ENCODE measurements around the gene KIAA0319L.

Gene KIAA0319L

DNA sequence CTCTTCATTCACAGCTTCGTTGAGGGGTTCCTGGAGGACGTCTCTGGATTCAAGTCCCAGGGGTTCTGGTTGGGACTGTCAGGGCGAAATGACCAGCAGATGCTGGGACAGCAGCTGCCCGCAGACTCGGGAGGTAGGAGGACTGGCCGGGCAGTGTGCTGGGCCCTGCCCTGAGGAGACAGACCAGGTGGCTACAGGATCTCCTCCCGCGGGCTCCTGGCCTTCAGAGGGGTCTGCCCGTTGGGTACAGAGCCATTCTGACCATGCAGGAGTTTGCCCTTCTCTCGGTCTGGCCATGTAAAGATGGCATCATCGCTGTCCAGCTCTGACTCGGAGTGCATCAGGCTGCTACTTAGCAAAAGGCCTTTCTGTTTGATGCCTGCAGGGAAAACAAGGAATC lies 122.5 kb downstream of the KIAA0319L start:
- no peaks in the 10 kb centered on the region for H3K27me3 ChIP-seq (ENCODE audit: control insufficient read depth, insufficient read depth, low read length, poor library complexity, severe bottlenecking)
- no peak overlapping the region for H3K27ac ChIP-seq (ENCODE audit: insufficient read depth, low read depth, low read length, poor library complexity, severe bottlenecking)
- H3K4me3 ChIP-seq (ENCODE audit: insufficient read depth, low read depth, low read length) = no peak overlapping the region
- WGBS, 2 experiments = 94 to 95% methylated on average over 12 of the region's 12 CpGs
- H3K36me3 ChIP-seq (ENCODE audit: control insufficient read depth, insufficient read depth, low read length) = peaks cover 13% of the 10 kb centered on the region
- H3K9me3 ChIP-seq (ENCODE audit: control insufficient read depth, low read length) = no peaks in the 10 kb centered on the region
- no peaks in the 10 kb centered on the region for H3K4me1 ChIP-seq (ENCODE audit: control insufficient read depth, insufficient read depth, low read length)

DNA sequence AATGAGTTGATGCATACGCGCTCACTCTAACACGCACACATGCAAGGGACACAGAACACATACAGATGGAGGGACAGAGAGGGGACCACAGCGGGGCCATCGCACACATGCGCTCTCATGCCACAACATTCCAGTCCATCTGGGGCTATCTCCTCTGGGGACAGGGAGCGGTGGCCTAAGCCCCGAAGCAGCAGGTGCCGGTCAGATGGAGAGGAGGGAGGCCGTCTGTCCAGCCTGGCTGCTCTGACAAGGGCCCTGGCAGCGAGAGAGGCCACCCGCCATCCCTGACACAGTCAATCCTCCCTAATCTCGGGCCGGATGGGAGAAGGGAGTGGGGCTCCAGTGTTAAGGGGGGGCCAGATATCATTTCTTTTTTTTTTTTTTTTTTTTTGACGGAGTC lies 123.5 kb downstream of the KIAA0319L start:
- no peaks in the 10 kb centered on the region for H3K9me3 ChIP-seq (ENCODE audit: control insufficient read depth, low read length)
- WGBS, 2 experiments = 95 to 96% methylated on average over 14 of the region's 15 CpGs
- H3K27ac ChIP-seq (ENCODE audit: insufficient read depth, low read depth, low read length, poor library complexity, severe bottlenecking) = no peak overlapping the region
- H3K4me1 ChIP-seq (ENCODE audit: control insufficient read depth, insufficient read depth, low read length) = no peaks in the 10 kb centered on the region
- no peak overlapping the region for H3K4me3 ChIP-seq (ENCODE audit: insufficient read depth, low read depth, low read length)
- H3K36me3 ChIP-seq (ENCODE audit: control insufficient read depth, insufficient read depth, low read length) = peaks cover 13% of the 10 kb centered on the region
- H3K27me3 ChIP-seq (ENCODE audit: control insufficient read depth, insufficient read depth, low read length, poor library complexity, severe bottlenecking) = no peaks in the 10 kb centered on the region

DNA sequence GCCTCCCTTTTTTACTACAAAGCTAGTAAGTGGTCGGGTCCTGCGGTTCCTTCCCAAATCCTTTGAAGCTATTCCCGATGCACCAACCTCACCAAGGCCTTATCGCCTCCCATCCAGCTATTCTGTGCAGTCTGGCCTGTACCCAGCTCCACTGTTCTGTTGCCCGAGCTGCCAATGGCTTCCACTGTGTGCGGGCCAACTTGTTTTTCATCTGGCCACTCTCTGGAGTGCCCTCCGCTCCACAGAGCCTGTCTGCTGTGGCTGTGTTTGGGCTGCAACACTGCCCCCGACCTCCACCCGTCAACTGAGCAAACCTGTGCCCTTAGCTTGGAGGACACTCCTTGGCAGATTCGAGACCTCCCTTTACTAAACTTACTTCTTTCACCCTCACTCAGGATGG lies 125.0 kb downstream of the KIAA0319L start:
- WGBS, 2 experiments = 94% methylated on average over 10 of the region's 10 CpGs
- H3K27me3 ChIP-seq (ENCODE audit: control insufficient read depth, insufficient read depth, low read length, poor library complexity, severe bottlenecking) = no peaks in the 10 kb centered on the region
- H3K4me3 ChIP-seq (ENCODE audit: insufficient read depth, low read depth, low read length) = no peak overlapping the region
- no peak overlapping the region for H3K27ac ChIP-seq (ENCODE audit: insufficient read depth, low read depth, low read length, poor library complexity, severe bottlenecking)
- peaks cover 13% of the 10 kb centered on the region for H3K36me3 ChIP-seq (ENCODE audit: control insufficient read depth, insufficient read depth, low read length)
- H3K4me1 ChIP-seq (ENCODE audit: control insufficient read depth, insufficient read depth, low read length) = no peaks in the 10 kb centered on the region
- H3K9me3 ChIP-seq (ENCODE audit: control insufficient read depth, low read length) = no peaks in the 10 kb centered on the region

DNA sequence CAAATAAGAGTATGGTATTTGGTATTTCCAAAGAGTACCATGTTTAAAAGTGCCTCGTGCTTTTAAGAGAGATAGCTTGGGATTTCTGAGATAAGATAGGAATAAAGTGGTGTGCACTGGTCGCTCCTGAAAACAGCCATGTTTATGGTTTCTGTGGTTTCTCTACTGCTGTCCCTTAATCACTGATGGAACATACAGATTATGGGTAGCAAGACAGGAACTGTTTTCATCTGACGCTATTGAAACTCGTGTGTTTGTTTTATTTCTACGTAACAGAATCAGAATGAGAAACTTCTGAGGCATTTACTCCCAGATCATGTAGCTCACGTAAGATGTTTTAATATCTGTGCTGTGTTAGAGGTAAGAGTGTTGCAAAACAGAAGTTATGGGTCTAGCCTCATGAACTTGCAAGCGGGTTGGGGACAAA lies 126.0 kb downstream of the KIAA0319L start:
- Histone ChIP-seq H3K27ac (ENCODE audit: insufficient read depth, low read depth, low read length, poor library complexity, severe bottlenecking) (no peak overlapping the region), H3K36me3 (ENCODE audit: control insufficient read depth, insufficient read depth, low read length) (peaks cover 12% of the 10 kb centered on the region), H3K4me1 (ENCODE audit: control insufficient read depth, insufficient read depth, low read length) (no peaks in the 10 kb centered on the region), H3K27me3 (ENCODE audit: control insufficient read depth, insufficient read depth, low read length, poor library complexity, severe bottlenecking) (no peaks in the 10 kb centered on the region), H3K9me3 (ENCODE audit: control insufficient read depth, low read length) (no peaks in the 10 kb centered on the region), H3K4me3 (ENCODE audit: insufficient read depth, low read depth, low read length) (no peak overlapping the region)
- 94 to 95% methylated on average over 7 of the region's 7 CpGs for WGBS, 2 experiments

DNA sequence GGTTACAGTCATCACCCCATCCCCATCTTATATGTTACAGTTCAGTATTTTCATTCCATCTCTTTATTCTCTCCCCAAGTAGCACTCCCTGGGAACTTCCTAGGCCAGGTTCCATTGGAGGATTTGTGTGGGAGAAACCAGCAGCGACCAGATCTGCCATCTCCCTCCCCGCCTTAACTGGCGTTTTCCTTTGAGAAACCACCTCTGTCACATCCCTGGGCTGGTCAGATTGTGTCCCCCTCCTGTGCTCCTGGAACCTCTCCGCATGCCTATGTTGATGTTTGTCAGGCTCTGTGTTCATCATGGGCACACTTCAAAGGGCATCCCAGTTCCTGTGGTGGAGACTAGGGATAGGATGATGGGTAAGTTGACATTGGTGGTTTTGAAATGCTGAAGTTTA lies 126.4 kb downstream of the KIAA0319L start:
- Histone ChIP-seq H3K36me3 (ENCODE audit: control insufficient read depth, insufficient read depth, low read length) (peaks cover 8% of the 10 kb centered on the region), H3K27ac (ENCODE audit: insufficient read depth, low read depth, low read length, poor library complexity, severe bottlenecking) (no peak overlapping the region), H3K27me3 (ENCODE audit: control insufficient read depth, insufficient read depth, low read length, poor library complexity, severe bottlenecking) (no peaks in the 10 kb centered on the region), H3K9me3 (ENCODE audit: control insufficient read depth, low read length) (no peaks in the 10 kb centered on the region), H3K4me1 (ENCODE audit: control insufficient read depth, insufficient read depth, low read length) (no peaks in the 10 kb centered on the region), H3K4me3 (ENCODE audit: insufficient read depth, low read depth, low read length) (no peak overlapping the region)
- WGBS, 2 experiments = 92 to 93% methylated on average over 4 of the region's 4 CpGs

DNA sequence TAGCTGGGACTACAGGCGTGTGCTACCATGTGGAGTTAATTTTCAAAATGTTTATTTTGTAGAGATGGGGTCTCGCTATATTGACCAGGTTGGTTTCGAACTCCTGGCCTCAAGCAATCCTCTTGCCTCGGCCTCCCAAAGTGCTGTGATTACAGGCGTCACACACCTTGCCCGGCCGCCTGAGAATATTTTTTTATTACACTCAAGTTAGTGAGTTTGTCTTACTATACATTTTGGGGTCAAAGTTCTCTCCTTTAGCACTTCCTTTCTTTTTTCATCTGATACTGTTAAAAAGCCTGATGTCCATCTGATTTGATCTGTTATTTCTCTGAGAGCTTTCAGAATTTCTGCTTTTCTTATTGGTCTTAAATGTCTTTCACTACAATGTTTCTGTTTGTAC lies 128.8 kb downstream of the KIAA0319L start:
- no peaks in the 10 kb centered on the region for H3K27me3 ChIP-seq (ENCODE audit: control insufficient read depth, insufficient read depth, low read length, poor library complexity, severe bottlenecking)
- H3K27ac ChIP-seq (ENCODE audit: insufficient read depth, low read depth, low read length, poor library complexity, severe bottlenecking) = no peak overlapping the region
- H3K4me3 ChIP-seq (ENCODE audit: insufficient read depth, low read depth, low read length) = no peak overlapping the region
- 93 to 96% methylated on average over 7 of the region's 7 CpGs for WGBS, 2 experiments
- H3K4me1 ChIP-seq (ENCODE audit: control insufficient read depth, insufficient read depth, low read length) = no peaks in the 10 kb centered on the region
- no peaks in the 10 kb centered on the region for H3K9me3 ChIP-seq (ENCODE audit: control insufficient read depth, low read length)
- H3K36me3 ChIP-seq (ENCODE audit: control insufficient read depth, insufficient read depth, low read length) = no peaks in the 10 kb centered on the region

DNA sequence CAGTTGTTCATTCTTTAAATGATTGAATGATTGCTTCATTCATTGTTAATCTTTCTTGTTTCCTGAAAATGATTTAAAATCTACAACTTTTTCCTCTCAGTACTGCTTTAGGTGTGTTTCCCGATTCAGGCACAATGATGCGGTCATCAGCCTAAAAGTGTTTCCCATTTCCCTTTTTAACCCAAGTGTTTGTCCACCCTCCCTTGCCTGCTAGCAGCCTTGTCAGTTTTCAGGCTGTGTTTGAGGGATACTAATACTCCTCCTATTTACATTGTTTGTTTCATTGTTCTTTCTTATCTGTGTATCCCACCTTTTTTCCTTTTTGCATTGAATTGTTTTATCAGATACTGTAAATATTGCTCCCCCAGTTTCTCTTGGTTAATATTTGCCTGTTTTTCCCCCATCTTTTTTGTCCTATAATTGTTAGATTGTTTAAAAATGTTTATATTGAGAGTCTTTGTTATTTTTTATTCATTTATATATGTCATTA lies 131.1 kb downstream of the KIAA0319L start:
- Histone ChIP-seq H3K4me1 (ENCODE audit: control insufficient read depth, insufficient read depth, low read length) (no peaks in the 10 kb centered on the region), H3K4me3 (ENCODE audit: insufficient read depth, low read depth, low read length) (no peak overlapping the region), H3K27me3 (ENCODE audit: control insufficient read depth, insufficient read depth, low read length, poor library complexity, severe bottlenecking) (no peaks in the 10 kb centered on the region), H3K27ac (ENCODE audit: insufficient read depth, low read depth, low read length, poor library complexity, severe bottlenecking) (no peak overlapping the region), H3K36me3 (ENCODE audit: control insufficient read depth, insufficient read depth, low read length) (no peaks in the 10 kb centered on the region), H3K9me3 (ENCODE audit: control insufficient read depth, low read length) (no peaks in the 10 kb centered on the region)
- WGBS, 2 experiments = 98% methylated on average over 2 of the region's 2 CpGs

DNA sequence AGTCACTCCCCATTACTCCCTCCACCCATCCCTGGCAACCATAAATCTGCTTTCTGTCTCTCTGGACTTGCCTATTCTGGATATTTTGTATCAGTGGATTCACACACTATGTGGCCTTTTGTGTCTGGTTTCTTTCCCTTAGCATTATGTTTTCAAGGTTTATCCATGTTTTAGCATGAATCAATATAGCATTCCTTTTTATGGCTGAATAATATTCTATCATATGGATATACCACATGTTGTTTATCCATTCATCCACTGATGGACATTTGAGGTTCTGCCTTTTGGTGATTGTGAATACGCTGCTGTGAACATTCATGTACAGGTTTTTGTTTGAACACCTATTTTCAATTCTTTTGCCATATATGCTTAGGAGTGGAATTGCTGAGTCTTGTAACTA lies 148.3 kb downstream of the KIAA0319L start:
- H3K27ac ChIP-seq (ENCODE audit: insufficient read depth, low read depth, low read length, poor library complexity, severe bottlenecking) = no peak overlapping the region
- no peaks in the 10 kb centered on the region for H3K4me1 ChIP-seq (ENCODE audit: control insufficient read depth, insufficient read depth, low read length)
- peaks cover 42% of the 10 kb centered on the region for H3K36me3 ChIP-seq (ENCODE audit: control insufficient read depth, insufficient read depth, low read length)
- H3K27me3 ChIP-seq (ENCODE audit: control insufficient read depth, insufficient read depth, low read length, poor library complexity, severe bottlenecking) = no peaks in the 10 kb centered on the region
- H3K9me3 ChIP-seq (ENCODE audit: control insufficient read depth, low read length) = peaks cover 4% of the 10 kb centered on the region
- WGBS, 2 experiments = 100% methylated on average over 1 of the region's 1 CpG; no CpG with 5 or more reads in 1 of the 2 experiments
- no peak overlapping the region for H3K4me3 ChIP-seq (ENCODE audit: insufficient read depth, low read depth, low read length)

DNA sequence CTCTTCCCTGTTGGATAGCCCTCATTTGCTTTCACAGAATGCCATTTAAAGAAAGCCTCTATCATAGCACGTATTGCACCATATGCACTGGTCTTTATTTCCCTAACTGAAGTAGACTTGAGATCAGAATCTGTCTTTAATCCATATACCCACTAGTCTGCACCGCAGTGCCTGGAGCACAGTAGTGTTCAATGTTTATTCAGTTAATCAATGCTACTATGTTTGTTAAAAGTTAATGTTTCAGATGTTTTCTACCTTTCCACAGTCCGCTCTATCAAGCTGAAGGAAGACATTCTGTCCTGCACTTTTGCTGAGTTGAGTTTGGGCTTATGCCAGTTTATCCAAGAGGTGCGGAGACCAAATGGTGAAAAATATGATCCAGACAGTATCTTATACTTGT lies 149.5 kb downstream of the KIAA0319L start:
- H3K27ac ChIP-seq (ENCODE audit: insufficient read depth, low read depth, low read length, poor library complexity, severe bottlenecking) = no peak overlapping the region
- peaks cover 4% of the 10 kb centered on the region for H3K9me3 ChIP-seq (ENCODE audit: control insufficient read depth, low read length)
- H3K27me3 ChIP-seq (ENCODE audit: control insufficient read depth, insufficient read depth, low read length, poor library complexity, severe bottlenecking) = no peaks in the 10 kb centered on the region
- 97 to 100% methylated on average over 4 of the region's 4 CpGs for WGBS, 2 experiments
- H3K4me3 ChIP-seq (ENCODE audit: insufficient read depth, low read depth, low read length) = no peak overlapping the region
- H3K4me1 ChIP-seq (ENCODE audit: control insufficient read depth, insufficient read depth, low read length) = no peaks in the 10 kb centered on the region
- H3K36me3 ChIP-seq (ENCODE audit: control insufficient read depth, insufficient read depth, low read length) = peaks cover 39% of the 10 kb centered on the region

DNA sequence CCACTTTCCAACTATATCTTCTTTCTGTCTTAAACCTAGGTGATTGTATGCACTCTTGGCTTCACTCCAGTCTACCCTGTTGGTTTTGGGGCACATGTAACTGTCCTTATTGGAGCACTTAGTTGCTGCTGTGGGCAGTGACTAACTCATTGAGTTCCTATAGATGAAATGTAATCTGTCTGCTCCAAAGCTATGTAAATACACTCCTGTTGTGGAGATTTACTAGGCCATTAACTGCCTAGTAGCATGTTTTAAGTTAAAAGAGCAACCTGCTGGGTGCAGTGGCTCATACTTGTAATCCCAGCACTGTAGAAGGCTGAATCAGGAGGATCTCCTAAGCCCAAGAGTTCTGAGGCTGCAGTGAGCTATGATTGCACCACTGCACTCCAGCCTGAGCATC lies 151.1 kb downstream of the KIAA0319L start:
- Histone ChIP-seq H3K4me1 (ENCODE audit: control insufficient read depth, insufficient read depth, low read length) (no peaks in the 10 kb centered on the region), H3K9me3 (ENCODE audit: control insufficient read depth, low read length) (peaks cover 4% of the 10 kb centered on the region), H3K4me3 (ENCODE audit: insufficient read depth, low read depth, low read length) (no peak overlapping the region), H3K27me3 (ENCODE audit: control insufficient read depth, insufficient read depth, low read length, poor library complexity, severe bottlenecking) (no peaks in the 10 kb centered on the region), H3K36me3 (ENCODE audit: control insufficient read depth, insufficient read depth, low read length) (peaks cover 43% of the 10 kb centered on the region), H3K27ac (ENCODE audit: insufficient read depth, low read depth, low read length, poor library complexity, severe bottlenecking) (no peak overlapping the region)

DNA sequence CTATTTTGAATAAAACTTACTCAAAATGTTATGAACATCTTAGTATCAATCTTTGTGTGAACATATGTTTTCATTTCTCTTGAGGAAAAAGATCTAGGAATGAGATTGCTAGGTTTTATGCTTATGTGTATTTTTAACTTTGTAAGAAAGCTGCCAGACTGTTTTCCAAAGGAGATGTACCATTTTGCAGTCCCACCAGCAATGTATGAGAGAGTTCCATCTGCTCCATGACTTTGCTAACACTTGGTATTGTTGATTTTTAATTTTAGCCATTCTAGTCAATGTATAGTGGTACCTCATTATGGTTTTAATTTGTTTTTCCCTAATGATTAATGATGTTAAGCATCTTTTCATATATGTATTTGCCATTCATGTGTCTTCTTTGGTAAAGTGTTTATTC lies 156.2 kb downstream of the KIAA0319L start:
- H3K36me3 ChIP-seq (ENCODE audit: control insufficient read depth, insufficient read depth, low read length) = peaks cover 43% of the 10 kb centered on the region
- H3K9me3 ChIP-seq (ENCODE audit: control insufficient read depth, low read length) = no peaks in the 10 kb centered on the region
- no peak overlapping the region for H3K27ac ChIP-seq (ENCODE audit: insufficient read depth, low read depth, low read length, poor library complexity, severe bottlenecking)
- no peaks in the 10 kb centered on the region for H3K27me3 ChIP-seq (ENCODE audit: control insufficient read depth, insufficient read depth, low read length, poor library complexity, severe bottlenecking)
- no peak overlapping the region for H3K4me3 ChIP-seq (ENCODE audit: insufficient read depth, low read depth, low read length)
- no peaks in the 10 kb centered on the region for H3K4me1 ChIP-seq (ENCODE audit: control insufficient read depth, insufficient read depth, low read length)
